ENCODE data around the gene ABCB6.
"Not testable (repeated sequence)": the region's sequence is repeated elsewhere in the genome, so short reads cannot be mapped to it uniquely, and the experiment has no call there.

Gene ABCB6

GRCh38 chr2:219213486-219214071 is 5.2 kb downstream of the ABCB6 start:
- no peak for DNase-seq (ENCODE audit: low read depth)

DNA sequence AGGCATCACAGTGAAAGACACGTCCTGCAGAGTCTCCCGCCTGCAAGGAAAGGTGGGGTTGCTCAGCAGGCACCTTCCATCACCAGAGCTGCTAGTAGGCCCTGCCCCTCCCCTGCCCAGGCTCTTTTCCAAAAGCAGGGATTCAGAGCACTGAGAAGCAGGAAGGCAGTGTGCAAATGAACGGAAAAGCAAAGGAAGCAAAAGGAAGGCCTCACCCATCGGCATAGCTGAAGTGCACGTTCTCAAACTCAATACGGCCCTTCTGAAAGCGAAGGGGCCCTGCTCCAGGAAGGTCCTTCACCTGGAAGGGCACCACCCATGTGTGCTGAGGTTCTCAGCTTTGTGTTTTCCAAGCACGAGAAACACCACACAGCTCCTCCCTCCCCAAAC is 5.7 kb downstream of the ABCB6 start:
- no peak for DNase-seq (ENCODE audit: low read depth)

GRCh38 chr2:219210886-219211362 is 7.8 kb downstream of the ABCB6 start:
- no peak for DNase-seq (ENCODE audit: low read depth)

GRCh38 chr2:219210196-219210885 is 8.4 kb downstream of the ABCB6 start:
- DNase-seq (ENCODE audit: low read depth), result no peak

DNA sequence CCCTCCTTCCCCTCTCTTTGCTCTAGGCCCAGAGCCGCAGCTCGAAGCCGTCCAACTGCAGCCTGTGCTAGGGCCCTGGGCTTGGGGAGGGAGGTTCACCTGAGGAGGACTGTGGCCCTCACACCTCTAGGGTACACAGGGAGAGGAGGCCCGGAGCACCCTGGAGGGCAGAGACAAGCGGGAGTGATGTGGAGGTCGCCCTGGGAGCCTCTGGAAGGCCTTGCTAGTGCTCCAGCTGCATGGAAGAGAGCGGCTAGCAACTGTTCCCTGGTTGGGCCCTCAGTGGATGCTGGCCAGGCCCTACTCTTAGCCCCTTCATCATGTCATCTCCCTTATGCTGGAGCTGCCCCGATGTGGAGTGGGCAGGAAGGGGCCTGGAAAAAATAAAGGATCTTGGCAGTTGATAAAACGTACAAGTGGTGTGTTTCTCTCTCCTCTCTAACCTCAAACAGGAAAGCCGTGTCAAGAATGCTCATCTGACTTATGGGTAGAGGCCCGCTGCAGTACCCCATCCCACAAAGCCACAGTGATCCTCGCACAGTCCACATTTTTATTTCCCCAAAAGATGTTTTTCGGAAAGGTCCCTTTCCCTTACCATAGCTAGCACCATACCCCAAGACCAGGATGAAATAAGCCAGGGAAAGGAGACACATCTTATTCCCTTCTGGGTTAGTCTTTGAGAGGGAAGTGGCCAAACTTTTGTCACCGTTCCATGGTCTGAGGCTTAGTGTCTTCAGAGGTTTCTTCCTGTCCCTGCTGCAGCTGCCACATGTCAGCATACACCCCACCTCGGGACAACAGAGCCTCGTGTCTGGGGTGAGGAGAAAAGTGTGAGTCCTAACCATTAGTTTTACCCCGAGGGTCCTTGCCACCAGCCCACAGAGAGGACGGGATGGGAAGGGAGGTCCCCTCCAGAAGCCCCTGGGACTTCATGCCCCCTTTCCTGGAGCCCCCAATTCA is 9.2 kb downstream of the ABCB6 start:
- no peak for DNase-seq (ENCODE audit: low read depth)

GRCh38 chr2:219207884-219208740 is 10.6 kb downstream of the ABCB6 start:
- no peak for DNase-seq (ENCODE audit: low read depth)

GRCh38 chr2:219207134-219207883 is 11.4 kb downstream of the ABCB6 start:
- no peak for DNase-seq (ENCODE audit: low read depth)

GRCh38 chr2:219206328-219207133 is 12.2 kb downstream of the ABCB6 start, which contains the start of gene ZFAND2B:
Gene ZFAND2B (plus strand): TSS chr2:219206782. CDS start chr2:219206988, 206 bp downstream.
- peak; percentile 92 for DNase-seq (ENCODE audit: low read depth)

GRCh38 chr2:219205981-219206327 is 12.8 kb downstream of the ABCB6 start:
- no peak for DNase-seq (ENCODE audit: low read depth)

DNA sequence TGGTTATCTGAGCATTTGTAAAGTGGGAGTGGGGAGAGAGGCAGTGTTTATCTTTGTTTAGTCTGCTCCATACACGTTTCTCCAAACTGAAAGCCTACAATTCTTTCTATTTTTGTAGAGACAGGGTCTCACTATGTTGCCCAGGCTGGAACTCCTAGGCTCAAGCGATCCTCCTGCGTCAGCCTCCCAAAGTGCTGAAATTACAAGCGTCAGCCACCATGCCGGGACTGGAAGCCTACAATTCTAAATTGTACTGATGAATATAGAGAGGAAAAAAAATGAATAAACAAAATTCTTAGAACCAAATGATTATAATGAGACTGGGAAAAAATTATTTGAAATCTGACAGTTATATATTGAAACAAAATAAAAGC is 13.6 kb downstream of the ABCB6 start:
- DNase-seq (ENCODE audit: low read depth), result no peak

DNA sequence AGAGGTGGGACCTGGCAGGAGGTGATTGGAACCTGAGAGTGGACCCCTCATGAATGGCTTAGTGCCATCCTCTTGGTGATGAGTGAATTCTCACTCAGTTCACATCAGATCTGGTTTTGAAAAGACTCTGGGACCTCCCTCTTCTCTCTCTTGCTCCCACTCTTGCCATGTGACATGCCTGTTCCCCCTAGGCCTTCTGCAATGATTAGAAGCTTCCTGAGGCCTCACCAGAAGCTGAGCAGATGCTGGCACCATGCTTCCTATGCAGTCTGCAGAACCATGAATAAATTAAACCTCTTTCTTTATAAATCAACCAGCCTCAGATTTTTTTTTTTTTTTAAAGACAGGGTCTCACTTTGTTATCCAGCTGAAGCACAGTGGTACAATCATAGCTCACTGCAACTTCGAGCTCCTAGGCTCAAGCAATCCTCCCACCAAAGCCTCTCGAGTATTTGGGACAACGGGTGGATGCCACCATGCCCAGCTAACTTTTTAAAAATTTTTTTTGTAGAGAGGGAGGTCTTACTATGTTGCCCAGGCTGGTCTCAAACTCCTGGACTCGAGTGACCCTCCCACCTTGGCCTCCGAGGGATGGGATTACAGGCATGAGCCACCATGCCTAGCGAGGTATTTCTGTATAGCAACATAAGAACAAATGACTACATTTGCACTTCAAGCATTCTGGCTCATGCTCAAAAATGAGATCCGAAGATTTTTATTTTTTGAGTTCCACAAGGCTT is 14.2 kb downstream of the ABCB6 start:
- no peak for DNase-seq (ENCODE audit: low read depth)

DNA sequence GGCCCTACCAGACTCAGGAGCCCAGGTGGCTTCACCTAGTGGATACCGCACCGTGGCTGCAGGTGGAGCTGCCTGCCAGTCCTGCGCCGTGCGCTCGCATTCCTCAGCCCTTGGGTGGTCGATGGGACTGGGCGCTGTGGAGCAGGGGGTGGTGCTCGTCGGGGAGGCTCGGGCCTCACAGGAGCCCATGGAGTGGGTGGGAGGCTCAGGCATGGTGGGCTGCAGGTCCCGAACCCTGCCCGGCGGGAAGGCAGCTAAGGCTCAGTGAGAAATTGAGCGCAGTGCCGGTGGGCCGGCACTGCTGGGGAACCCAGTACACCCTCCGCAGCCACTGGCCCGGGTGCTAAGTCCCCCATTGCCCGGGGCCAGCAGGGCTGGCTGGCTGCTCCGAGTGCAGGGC is 17.4 kb downstream of the ABCB6 start:
- DNase-seq (ENCODE audit: low read depth), result not testable (repeated sequence)

GRCh38 chr2:219200502-219201326 is 18.0 kb downstream of the ABCB6 start:
- not testable (repeated sequence) for DNase-seq (ENCODE audit: low read depth)

DNA sequence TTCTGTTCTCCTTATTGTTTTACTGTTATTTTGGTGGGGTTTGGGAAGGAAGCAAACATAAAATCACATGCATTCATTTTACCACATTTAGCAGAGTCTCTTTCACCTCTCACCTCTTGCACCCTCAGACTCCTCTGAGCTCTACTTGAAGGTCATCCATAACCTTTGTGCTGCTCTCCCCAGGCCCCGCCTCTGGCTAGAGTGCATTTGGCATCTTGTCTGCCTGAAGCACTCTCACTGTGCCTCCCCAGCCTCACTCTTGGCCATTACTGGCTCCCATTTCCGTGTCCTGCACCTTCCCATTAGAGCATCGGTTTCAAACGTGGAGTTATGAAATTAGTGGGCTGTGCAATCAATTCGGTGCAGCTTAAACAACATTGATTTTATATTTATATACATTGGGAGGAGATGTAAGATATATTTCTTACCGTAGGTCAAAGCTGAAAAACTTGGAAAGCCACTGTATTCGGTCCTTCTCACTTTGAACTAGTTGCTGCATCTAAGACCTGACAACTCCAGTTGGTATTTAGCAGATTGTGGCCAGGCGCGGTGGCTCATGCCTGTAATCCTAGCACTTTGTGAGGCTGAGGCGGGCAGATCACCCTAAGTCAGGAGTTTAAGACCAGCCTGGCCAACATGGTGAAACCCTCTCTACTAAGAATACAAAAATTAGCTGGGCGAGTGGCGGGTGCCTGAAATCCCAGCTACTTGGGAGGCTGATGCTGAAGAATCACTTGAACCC is 19.1 kb downstream of the ABCB6 start:
- DNase-seq (ENCODE audit: low read depth), result no peak

- no peak for DNase-seq (ENCODE audit: low read depth)
Measured at GRCh38 chr2:219198974-219199373, 19.8 kb downstream of the ABCB6 start.

GRCh38 chr2:219197388-219197787 is 21.4 kb downstream of the ABCB6 start:
- DNase-seq (ENCODE audit: low read depth), result no peak

DNA sequence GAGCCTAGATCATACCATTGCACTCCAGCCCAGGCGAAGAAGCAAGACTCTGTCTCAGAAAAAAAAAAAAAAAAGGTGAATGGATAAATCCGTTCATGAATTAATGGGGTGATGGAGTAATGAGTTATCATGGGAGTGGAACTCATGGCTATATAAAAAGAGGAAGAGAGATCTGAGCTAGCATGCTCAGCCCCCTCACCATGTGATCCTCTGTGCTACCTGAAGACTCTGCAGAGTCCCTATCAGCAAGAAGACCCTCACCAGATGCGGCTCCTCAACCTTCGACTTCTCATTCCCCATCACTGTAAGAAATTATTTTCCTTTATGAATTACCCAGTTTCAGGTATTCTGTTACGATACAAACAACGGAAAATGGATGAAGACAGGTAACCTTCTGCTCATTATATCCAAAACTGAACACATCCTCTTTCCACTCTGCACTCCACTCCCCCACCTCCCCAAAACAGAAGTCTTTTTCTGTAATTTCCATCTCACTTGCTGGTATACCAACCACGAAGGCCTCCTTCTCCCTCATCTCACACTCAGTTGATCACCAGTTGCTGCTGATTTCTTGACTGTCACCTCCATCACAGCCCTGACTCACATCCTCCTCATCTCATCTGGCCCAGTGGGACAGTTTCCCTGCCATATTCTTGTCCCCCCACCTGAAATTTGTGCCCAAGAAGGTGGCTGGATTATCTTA is 31.9 kb downstream of the ABCB6 start:
- DNase-seq (ENCODE audit: low read depth), result no peak
